K562 (cell line): ENCODE results near the gene INTS6L. TPM values are rescaled to one million over a fixed set of nuclear protein-coding genes. Genes with fewer than 3 reads are reported as not detected.

ENCODE experiments used
- CTCFL ChIP-seq: IDR thresholded peaks from 2 replicates; pipeline ENCODE4 v1.6.1; 2011; ENCODE audit warnings: borderline replicate concordance, low read depth, mild to moderate bottlenecking, moderate library complexity, low read length; ENCODE audit not compliant: insufficient read depth, poor library complexity, severe bottlenecking
- CXXC5 ChIP-seq: fragments of 250-450 bp; sonication (Bioruptor Pico); IDR thresholded peaks from 2 replicates; pipeline ENCODE4 v1.8.0; 2022; ENCODE audit warnings: inconsistent platforms, mild to moderate bottlenecking, moderate library complexity
- FOXK2 ChIP-seq, 2 experiments: fragments of 450-650 bp; IDR thresholded peaks in 1 of 2; conservative IDR thresholded peaks in 1 of 2; 2 replicates each; pipeline ENCODE4 v1.6.1; 2016; ENCODE audit warnings: low read depth in 2 of 2, mild to moderate bottlenecking in 1 of 2
- HSF4 ChIP-seq: fragments of 250-450 bp; sonication (Bioruptor Pico); IDR thresholded peaks from 2 replicates; pipeline ENCODE4 v2.1.2; 2022; ENCODE audit warnings: mild to moderate bottlenecking, moderate library complexity, borderline replicate concordance
- MAZ ChIP-seq, 2 experiments: fragments of 450-650 bp in 1 of 2; sonication (generic) in 1 of 2; formaldehyde crosslinking; IDR thresholded peaks in 1 of 2; conservative IDR thresholded peaks in 1 of 2; 2 replicates each; pipeline versions ENCODE4 v1.4.0 to v1.5.0; 2020; ENCODE audit warnings: mild to moderate bottlenecking in 1 of 2, missing genetic modification reagents in 1 of 2
- REST ChIP-seq, 2 experiments: fragments of 450-650 bp; formaldehyde crosslinking in 1 of 2; IDR thresholded peaks; 2 replicates each; pipeline versions ENCODE4 v1.4.0 to v1.6.1; 2014 to 2020; ENCODE audit warnings: mild to moderate bottlenecking in 2 of 2, borderline replicate concordance in 1 of 2, low read depth in 1 of 2
- SMC3 ChIP-seq: conservative IDR thresholded peaks from 2 replicates; pipeline ENCODE4 v1.6.1; 2011; ENCODE audit warnings: low read depth, low read length, improper control_type of control experiment; ENCODE audit not compliant: insufficient read depth
- XRCC5 ChIP-seq: fragments of 200-400 bp; formaldehyde crosslinking; IDR thresholded peaks from 2 replicates; pipeline ENCODE4 v1.6.1; 2017; ENCODE audit warnings: low read depth, mild to moderate bottlenecking, low read length
- ZFP36 ChIP-seq: fragments of 150-350 bp; IDR thresholded peaks from 2 replicates; pipeline ENCODE4 v1.6.1; 2018; ENCODE audit warnings: low read length, low read depth; ENCODE audit not compliant: partially characterized antibody
- ZNF280B ChIP-seq: fragments of 250-450 bp; sonication (Bioruptor Pico); IDR thresholded peaks from 2 replicates; pipeline ENCODE4 v1.5.1; 2021; ENCODE audit warnings: mild to moderate bottlenecking
- ZNF3 ChIP-seq: fragments of 250-450 bp; sonication (Bioruptor Pico); IDR thresholded peaks from 2 replicates; pipeline ENCODE4 v1.5.0; 2021; ENCODE audit warnings: mild to moderate bottlenecking, moderate library complexity
- ZNF740 ChIP-seq, 3 experiments: fragments of 200-800 bp in 1 of 3; sonication (Bioruptor generic) in 1 of 3; sonication (generic) in 1 of 3; formaldehyde crosslinking in 1 of 3; IDR thresholded peaks; 2 replicates each; pipeline versions ENCODE4 v1.6.1 to v1.8.0; 2016 to 2022; ENCODE audit warnings: mild to moderate bottlenecking in 2 of 3, missing compliant biosample characterization in 2 of 3, missing genetic modification characterization in 2 of 3, missing genetic modification reagents in 1 of 3
- ZNF766 ChIP-seq: fragments of 200-800 bp; sonication (Bioruptor generic); conservative IDR thresholded peaks from 2 replicates; pipeline ENCODE4 v1.6.1; 2016; ENCODE audit warnings: missing genetic modification characterization, missing compliant biosample characterization
- polyA plus RNA-seq, 8 experiments: library from polyadenylated mRNA; depleted of rRNA in 4 of 8; stranded (reverse) in 5 of 8; unstranded in 3 of 8; fragments of >200 nt; fragmentation: Nextera tagmentation in 2 of 8; fragmentation: Illumina TruSeq in 1 of 8; extraction: Ambion mirVana in 2 of 8; extraction: Trizol in 1 of 8; gene quantifications; 2 replicates each; pipeline versions ENCODE4 v1.2.1 to v1.2.3, GENCODE V29; 2011 to 2014; ENCODE audit warnings: inconsistent platforms in 1 of 8, missing spikeins in 1 of 8
- total RNA-seq, 7 experiments: library from RNA; depleted of rRNA in 6 of 7; stranded (reverse); fragments of >200 nt in 6 of 7; fragmentation: Illumina TruSeq in 2 of 7; extraction: Trizol in 2 of 7; gene quantifications; 2 replicates each; pipeline versions ENCODE4 v1.2.1 to v1.2.3, GENCODE V29; 2011 to 2021; ENCODE audit warnings: low replicate concordance in 1 of 7

The INTS6L gene
- total and polyA plus RNA-seq, 9 of the 15 experiments (the other 6 are each of a cell fraction or from before 2014, with no cell fraction given), result 6.1 to 44.9 (median 21.9) TPM

GRCh38 chrX:135596495-135596894 lies 76.0 kb downstream of the INTS6L start (continued):
- TF ChIP-seq ZFP36, result peak; percentile 4
- TF ChIP-seq CXXC5 (CRISPR knock-in tag), result no peak
- peak; percentile 46; the same call in 1 of the 2 replicates for TF ChIP-seq XRCC5
- TF ChIP-seq HSF4 (CRISPR knock-in tag), result no peak
- peak; percentile 58; the same call in 1 of the 2 replicates for TF ChIP-seq SMC3
- TF ChIP-seq ZNF740 (CRISPR knock-in tag; IDR thresholded peaks at IDR 0.05), result no peak
- no peak for TF ChIP-seq ZNF740 (tag; IDR thresholded peaks at IDR 0.05)
- peak in 1 of 2 experiments; percentile 45; a peak in 1 of 4 replicates for TF ChIP-seq MAZ (CRISPR knock-in tag; conservative IDR thresholded peaks at IDR 0.05 in 1 of 2, IDR thresholded peaks at IDR 0.05 in 1 of 2)
- TF ChIP-seq ZNF3, result no peak
- no peak for TF ChIP-seq ZNF766
- no peak for TF ChIP-seq FOXK2 (conservative IDR thresholded peaks at IDR 0.05 in 1 of 2, IDR thresholded peaks at IDR 0.05 in 1 of 2; ENCODE audit: low read depth in 2 of 2)
- TF ChIP-seq REST (IDR thresholded peaks at IDR 0.05; ENCODE audit: borderline replicate concordance), result peak; percentile 71
- no peak for TF ChIP-seq REST (CRISPR knock-in tag; IDR thresholded peaks at IDR 0.05; ENCODE audit: low read depth)
- TF ChIP-seq ZNF280B, result no peak
- peak; percentile 7 for TF ChIP-seq CTCFL
